Stimulated activated CD4-positive, alpha-beta T cell treated with anti-CD3 and anti-CD28 coated beads, Interleukin-15, amount 100 ng/mL, for 48 hours (primary cell): ENCODE measurements around the gene ARL15.

Experiments used
- DNase-seq, 2 donors: peaks; one replicate each; pipeline ENCODE4 v3.0.0-alpha.2; 2020; ENCODE audit warnings: low read depth in 2 of 2

ARL15 gene

DNA sequence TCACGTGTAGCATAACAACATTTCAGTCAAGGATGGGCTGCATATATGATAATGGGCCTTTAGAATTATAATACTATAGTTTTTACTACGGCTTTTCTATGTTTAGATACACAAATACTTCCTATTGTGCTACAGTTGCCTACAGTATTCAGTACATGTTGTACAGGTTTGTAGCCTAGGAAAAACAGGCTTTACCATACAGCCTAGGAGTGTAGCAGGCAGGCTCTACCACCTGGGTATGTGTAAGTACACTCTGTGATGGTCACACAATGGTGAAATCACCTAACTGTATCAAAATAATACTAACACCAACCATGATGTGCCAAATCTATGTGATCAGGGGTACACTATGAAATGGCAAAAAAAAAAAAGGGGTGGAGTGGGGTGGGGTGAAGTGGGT is 372.9 kb downstream of the ARL15 start:
- no peak for DNase-seq

DNA sequence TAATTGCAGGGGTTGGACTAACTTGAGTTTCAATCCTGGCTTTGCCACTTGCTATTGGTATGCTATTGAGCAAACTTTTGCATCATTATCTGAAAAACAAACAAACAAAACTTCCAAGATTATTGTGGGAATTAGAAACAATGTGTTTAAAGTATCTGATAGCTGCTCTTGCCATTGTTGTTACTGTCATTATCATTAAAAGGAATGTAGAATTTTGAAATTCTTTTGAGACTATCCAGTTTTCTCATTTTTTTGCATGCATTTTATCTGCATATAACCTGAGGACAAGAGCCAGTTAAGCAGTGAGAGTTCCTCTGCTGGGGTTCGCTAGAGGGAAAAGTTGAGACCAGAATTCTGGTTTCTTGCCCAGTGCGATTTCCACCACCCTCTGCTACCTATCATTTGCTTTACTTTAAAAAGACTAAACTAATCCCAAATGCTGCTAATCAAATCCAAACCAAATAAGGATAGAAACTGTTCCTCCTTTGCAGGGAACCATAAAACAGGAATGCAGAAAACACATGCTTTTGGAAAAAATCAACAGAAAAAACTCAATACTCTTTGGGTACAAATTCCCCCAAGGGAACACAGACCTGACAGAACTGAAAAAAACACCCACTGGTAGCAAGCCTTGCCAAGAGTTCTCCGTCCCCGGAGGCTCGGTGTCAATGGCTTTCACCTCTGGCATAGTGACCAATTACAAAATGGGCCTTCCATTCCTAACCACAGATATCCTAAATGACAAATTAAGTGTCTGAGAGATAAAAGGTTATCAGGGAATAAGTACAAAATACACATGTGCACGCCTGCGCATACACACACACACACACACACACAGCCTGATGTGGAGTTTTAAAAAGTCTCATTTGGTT is 373.7 kb downstream of the ARL15 start:
- DNase-seq, result no peak

DNA sequence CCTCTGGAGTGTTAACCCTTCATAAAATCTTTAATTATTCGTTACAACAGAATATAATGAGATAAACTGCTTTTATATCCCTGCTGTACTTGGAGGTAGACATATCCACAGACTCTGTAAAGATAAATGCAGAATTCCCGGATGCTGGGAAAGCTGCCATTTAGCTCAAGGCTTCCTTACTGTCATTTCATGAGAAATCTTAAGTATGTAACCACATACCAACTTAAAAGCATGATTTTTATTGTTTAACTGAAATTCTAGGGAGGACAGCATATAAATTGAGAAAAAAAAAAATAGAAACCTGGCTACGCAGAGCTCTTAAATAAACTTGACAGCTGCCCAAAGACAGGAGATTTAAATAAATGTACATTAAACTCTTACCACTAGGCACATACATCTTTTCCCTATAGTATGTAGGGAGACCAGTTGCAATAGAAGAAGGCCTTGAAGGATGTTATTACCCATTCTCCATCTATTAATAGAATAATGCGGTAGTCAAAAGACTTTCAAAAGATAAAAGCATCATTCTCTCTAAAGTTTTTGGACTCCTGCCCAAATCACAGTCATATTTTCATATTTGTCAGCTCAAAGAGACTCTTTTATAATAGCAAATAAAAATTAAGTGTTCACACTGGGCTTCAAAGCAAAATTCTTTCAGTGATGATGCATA is 376.1 kb downstream of the ARL15 start:
- DNase-seq, result no peak

DNA sequence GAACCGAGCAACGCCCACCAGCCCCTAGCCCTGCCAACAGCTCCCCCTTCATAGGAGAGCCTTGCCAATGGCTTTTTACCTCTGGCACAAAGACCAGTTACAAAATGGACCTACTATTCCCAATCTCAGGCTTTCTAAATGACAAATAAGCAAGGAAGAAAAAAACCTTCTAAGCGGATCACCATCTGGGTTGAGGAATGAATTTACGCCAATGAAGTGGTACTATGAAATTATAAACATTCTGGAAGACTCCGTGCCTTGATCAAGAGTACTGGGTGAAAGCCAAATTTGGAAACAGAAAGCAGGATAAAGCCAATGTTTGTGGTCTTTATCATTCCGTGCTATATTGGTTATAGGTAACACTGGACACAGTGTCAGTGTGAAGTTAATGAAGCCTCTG is 378.0 kb downstream of the ARL15 start:
- DNase-seq, result no peak

DNA sequence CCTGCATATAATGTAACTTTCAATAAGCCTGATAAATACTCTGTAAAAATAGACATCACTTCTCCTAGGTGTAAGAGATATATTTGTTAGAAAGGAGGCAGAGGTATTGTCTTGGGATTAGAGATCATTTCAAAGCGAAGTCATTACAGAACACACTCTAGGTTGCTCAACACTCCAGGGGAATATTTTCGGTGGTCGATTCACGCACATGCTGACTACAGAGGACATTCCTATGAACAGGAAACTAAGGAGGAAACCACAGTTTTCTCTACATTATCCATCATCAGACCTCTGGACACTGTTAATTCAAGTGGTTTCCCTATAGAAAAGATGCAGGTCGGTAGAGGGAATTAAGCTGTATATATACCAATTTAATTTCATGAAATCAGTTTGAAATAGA is 379.9 kb downstream of the ARL15 start:
- no peak for DNase-seq

DNA sequence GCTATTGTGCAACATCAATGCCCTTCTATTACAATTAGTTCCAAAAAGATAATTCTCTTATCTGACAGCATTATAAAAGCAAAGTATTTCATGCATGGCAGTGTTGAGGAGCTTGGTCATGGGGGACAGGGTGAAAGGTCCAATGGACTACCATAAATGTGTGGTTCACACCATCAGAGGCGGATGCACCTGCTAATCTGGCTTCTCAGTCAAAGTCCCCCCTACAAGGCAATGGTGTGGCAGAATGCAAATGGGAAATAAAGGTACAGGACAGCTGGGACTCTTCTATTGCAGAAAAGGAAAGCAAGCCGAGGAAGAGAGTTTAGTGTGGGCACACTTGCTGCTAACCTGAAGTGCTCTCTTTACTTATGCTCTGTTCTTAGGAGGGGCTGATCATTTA is 380.8 kb downstream of the ARL15 start:
- DNase-seq, result no peak

DNA sequence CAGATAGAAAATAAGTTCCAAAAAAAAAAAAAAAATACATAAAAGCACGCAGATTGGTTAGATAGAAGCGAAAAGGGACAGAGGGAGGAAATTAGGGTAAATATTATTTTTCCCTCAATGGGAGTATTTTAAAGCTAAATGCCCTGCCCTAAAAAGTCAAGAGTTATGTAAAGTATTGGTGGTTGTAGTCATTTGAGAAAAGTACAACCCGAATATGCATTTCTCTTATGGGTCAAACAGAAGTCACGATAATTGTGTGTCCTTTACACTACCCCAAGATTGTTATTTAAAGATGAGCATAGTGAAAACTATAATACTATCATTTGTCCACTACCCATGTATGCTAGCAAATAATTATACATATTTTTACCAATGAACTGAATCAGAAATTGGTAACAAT is 381.2 kb downstream of the ARL15 start:
- no peak for DNase-seq

DNA sequence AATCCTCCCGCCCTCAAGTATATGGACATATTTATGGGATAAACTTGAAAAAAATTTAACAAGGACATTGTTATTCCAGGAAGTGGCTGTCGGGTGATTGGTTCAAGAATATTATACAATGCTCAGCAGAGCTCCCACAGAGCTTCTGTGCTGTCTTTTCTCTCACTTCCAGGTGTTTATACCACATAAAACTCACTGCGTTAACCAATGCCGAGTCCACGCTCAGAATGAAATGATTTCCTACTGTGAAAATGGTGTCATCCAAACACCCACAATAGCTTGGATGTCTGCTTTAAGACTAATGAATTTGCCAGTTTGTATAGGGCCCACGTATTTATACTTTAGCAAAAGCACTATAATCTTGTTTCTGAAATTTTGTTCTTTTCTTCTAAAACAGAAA is 381.7 kb downstream of the ARL15 start:
- no peak for DNase-seq

DNA sequence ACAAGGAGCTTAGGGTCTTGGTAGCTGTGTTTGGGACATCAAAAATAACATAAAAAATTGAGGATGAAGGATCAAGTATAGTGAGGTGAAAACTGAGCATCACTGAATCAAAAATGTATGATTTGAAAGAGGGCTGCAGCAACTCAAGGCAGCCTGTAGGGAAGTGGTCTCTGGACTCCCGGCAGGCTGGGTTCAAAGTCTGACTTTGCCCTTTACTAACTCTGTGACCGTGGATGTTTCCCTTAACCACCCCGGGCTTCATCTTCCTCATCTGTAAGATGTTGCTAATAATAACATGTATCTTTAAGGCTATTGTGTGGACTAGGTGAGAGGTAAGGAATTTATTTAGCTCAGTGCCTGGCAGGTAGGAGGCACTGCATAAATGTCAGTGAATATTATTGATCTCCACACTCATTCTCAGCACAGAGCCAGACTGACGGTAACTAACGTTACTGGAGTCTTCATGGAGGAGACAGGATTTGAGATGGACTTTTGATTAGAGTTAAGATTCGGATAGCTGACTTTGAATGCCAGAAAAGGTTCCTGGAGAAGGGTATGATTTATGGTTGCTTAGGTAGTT is 382.6 kb downstream of the ARL15 start:
- no peak for DNase-seq

DNA sequence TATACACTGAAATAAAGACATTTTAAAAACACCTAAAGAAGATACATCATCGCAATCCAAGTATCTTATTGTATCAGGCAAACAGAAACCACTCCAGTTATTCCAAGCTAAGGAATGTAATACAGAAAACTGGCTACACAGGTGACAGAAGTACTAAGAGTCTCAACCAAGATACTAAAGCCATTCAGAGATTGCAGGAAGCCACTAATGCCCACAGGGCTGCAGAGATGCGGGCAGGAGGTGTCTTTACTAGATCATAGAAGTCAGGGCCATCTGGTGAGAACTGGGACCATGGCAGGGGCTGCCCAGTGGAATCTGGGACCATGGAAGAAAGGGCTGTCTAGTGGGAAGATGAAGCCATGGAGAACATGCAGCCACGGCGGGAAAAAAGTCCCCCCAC is 384.3 kb downstream of the ARL15 start:
- no peak for DNase-seq

DNA sequence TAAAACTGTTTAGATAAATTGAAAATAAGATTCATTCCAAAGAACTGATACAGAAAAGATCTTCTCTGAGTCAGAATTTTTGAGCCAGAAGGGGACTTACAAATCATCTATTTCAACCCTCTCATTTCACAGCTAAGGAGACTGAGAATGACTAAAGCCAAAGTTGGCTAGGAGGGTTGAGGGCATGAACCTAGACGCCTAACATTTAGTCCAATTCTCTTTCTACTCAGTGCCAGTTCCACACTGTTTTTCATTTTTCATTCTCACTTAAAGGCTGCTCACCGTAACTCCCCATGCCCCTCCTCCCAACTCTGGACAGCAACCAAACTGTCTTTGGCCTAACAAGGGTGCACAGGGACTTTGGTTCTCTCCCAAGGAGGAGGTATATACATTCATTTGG is 386.0 kb downstream of the ARL15 start:
- no peak for DNase-seq

DNA sequence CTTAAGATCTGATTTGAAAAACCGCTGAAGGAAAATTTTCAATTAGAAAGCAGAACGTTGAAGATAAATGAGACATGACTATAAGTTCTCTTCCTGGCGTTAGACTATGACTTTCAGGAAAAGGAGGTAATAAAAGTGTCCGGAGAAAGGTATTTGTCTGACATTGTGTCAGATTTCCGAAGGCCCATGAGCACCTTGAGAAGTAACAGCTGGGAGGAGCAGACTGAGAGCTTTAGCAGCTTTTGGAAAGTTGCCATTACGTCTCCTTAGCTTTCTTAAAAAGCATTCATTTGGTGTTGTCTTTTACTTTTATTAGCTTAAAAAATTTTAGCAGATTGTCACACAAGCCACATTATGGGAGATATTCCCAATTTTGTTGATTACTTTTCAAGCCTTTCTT is 386.4 kb downstream of the ARL15 start:
- DNase-seq, result no peak

DNA sequence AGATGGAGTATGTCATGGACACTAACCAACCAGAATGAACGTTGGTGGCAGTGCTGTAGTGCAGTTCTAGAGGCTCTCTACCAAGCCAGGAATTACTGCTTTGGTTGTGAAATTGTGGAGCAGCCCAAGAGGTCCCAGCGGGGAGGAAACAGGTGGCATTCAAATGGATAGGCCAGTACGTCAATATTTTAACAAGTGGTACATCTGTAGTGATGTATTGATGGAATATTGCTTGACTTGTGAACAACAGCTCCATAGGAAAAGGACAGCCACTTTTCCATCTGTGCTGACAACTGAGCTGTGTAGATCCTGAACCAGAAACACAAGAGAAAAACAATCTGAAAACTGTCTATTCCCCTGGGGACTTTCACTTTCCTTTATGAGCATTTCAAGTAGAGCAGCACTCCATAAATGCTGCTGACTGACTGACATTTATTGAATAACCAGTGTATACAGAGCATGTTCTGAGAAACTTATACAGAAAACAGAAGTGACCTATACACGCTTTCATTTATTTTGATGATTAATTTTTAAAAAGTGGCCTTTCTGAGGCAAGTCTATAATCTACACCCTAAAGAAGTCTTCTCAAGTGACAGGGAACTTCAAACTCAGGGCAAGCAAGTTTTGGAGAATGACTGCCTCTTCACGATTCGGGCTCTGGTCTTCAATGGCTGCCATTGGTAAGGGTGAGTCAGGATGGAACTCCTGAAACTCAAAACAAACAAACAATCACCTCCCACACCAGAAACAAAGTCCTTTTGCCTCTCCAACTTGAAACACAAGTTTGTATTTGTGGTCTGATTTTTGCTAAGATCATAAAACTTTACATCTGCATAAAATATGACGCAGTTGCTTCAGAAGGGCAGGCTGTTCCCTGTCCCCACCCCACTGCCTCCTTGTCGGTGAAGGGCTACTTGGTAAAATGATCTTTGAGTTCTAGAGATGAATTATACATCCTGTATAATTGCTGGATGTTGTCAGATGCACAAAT is 387.6 kb downstream of the ARL15 start:
- DNase-seq, result no peak

DNA sequence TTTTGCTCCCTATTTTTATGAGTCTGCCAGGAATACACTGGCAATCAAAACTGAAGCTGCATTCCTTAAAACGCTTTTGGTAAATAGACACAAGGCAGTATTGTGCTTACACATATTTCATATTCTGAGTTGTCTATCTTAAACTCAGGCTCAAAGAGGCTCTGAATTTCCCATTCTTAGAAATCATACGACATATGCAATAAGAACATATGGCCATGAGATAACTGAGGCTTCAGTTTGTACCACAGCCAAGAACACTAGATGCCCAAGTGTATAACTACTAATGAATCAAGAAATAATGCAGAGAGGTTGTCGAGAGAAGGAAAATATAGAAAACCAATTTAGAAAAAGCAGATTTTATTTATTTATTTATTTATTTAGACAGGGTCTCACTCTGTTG is 392.5 kb downstream of the ARL15 start:
- DNase-seq, result no peak

DNA sequence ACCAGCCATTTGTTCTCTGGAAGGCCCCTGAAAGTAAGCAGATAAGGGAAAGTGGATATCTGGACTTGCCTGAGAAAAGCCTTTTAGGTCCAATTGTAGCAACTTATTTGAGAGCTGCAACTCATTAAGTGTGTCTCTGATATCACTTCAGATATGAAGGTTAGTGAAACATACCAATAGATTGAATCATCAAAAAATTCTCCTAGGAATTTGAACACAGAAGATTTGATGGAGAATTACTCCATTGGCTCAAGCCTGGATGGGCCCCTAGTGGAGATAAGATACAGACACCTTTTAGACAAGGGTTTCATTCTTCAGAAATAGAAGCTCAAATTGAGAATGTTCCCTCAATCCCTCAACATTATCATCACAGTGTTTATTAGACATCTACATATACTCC is 393.3 kb downstream of the ARL15 start:
- DNase-seq, result no peak

DNA sequence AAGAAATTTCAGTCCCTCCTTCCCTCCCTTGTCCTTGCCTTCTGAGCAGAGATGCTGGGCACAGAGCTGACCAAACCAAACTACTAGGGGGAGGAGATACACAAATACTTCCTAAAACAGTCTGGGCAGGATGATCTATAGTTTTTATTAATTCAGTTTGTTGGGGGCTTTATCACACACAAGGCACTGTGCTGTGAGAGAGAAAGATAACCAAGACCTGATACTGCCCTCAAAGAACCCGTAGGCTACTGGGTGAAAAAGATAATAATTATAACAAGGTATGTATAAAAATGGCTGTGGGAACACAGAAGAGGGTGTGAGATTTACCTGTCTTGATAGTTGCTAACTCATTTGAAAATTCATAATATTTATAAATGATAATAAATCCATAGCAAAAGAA is 395.3 kb downstream of the ARL15 start:
- no peak for DNase-seq

DNA sequence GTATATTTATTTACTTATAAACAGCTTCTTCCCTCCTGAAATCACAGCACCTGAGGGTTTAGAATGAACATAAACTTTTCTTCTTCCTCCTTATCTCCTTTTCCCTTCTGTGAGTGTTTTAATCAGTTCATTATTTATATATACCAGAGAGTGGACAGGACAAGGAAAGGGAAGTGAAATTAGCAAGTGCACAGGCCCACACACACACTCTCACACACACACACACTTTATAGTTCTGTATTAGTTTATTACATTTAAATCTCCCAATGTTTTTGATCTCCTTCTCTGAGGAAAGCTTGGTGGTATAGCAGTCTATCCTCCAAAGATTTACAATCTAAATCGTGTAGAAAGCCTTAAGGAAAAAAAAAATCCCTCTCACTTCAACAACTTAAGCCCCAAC is 396.4 kb downstream of the ARL15 start:
- no peak for DNase-seq

DNA sequence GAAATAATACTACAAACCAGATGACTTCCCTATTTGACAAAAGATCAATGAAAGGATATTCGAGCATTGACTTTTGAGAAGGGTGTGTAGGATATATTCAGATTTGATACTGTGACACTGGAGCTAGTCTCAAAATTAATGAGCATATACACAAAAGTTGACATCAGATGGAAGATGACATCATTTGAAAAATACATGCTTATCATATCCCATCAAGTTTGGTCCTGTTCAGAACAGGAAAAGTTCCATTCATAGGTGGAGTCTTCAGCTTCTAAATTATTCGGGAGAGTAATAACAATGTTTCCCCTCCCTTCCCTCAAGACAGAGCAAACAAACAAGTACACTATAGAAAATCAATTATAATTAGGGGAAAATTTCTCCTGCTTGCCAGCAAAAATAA is 401.6 kb downstream of the ARL15 start:
- DNase-seq, result no peak

DNA sequence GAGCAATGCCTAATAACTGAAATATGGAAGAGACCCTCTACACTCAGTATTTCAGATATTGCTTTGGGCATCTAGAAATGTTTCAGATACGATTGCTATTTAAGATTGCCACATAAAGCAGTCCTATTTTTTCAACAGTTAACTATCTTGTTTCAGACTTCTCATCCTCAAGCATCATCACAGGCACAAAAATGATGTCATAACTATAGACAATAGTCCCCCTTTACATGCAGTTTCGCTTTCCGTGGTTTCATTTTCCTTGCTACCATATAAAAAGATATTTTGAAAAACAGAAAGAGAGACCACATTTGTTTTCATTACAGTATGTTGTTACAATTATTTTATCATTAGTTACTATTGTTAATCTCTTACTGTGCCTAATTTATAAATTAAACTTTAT is 402.5 kb downstream of the ARL15 start:
- no peak for DNase-seq

DNA sequence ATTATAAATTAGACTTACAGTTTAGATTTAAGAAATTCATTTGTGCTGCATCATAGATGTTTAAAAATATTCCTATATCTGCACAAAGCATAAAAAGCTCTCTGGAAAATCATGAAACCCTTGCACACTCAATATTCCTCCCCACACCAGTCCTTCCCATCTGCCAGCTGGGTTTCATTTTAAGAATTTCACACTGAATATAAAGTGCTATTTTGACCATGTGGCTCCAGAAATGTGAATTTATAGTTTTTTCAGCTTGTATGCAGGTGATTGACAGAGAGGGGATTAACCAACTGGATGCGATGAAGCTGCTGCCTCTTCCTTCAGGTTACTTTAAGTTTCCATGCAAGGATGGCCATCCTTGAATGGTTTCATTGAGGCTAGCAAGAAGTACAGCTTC is 403.6 kb downstream of the ARL15 start:
- no peak for DNase-seq

DNA sequence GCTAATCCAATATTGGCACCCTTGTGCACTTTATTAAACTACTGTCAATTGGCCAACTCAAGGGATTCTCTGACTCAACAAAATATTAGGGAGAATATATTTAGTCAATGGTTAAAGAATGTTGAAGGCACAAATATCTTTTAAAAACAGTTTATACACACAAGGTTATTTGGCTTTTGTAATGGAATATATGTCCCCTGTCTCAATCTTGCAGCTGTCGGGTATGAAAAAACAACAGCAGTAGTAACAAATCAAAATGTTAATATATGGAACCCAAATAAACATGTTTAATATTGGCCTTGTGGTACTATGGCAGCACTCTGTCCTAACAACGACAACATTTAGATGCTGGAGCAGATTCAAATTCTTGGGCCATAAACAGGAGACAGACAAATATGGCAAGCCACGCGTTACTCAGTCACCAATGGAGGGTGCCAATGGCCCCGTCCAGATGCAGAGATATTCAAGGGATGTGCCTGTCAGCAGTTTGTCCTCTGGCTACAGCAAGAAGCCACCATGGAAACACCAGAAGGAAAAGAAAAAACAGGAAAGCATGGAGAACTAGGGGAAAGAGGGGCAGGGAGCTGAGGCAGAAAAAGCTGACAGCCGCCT is 408.0 kb downstream of the ARL15 start:
- DNase-seq, result no peak

DNA sequence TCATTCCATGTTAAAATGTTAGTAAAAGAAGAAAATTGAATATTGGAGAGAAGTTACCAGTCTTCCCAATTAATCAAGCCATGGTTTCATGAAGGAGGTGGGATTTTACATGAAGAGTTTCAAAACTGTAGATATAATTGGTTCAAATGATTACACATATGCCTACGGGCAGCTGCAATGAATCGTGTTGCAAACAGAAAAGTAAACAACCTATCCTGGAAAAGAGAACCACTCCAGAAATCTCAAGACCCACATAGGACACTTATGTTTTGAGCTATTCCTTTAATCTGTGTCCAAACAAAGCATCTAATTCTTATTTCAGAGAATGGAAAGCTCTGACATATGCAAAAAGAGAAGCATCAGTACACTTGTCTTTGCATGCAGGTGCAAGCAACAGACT is 409.7 kb downstream of the ARL15 start:
- DNase-seq, result no peak
